Stimulated activated CD8-positive, alpha-beta memory T cell treated with anti-CD3 and anti-CD28 coated beads, Interleukin-15, amount 100 ng/mL, for 48 hours (primary cell): ENCODE measurements around the gene MPP1.
"Not testable (repeated sequence)": the region's sequence is repeated elsewhere in the genome, so short reads cannot be mapped to it uniquely, and the experiment has no call there.

Experiments used
- DNase-seq, 2 donors: peaks; one replicate each; pipeline ENCODE4 v3.0.0-alpha.2; 2020; ENCODE audit warnings: low read depth in 2 of 2

Gene MPP1

GRCh38 chrX:154804957-154805695, at the start of gene MPP1:
MPP1 (minus strand) TSS chrX:154805485; CDS start chrX:154805373, 112 bp downstream.
- peak; percentile 58 to 65 for DNase-seq

DNA sequence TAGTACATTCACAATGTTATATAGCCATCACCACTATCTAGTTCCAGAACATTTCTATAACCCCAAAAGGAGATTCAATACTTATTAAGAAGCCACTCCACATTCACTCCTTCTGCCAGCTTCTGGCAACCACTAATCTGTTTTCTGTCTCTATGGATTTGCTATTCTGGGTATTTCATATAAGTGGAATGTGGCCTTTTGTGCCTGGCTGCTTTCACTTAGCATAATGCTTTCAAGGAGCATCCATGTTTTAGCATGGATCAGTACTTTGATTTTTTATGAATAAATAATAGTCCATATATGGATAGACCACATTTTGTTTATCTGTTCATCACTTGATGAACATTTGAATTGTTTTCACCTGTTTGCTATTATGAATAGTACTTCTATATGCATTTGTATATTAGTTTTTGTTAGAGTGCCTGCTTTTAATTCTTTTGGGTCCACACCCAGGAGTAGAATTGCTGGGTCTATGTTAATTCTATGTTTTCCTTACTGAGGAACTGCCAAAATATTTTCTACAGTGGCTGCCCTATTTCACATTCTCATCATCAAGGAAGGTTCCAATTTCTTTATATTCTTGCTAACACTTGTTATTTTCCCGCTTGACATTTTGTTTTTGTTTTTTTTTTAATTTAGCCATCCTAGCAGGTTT, 45.8 kb upstream of the MPP1 start:
- no peak for DNase-seq

GRCh38 chrX:154840856-154841255, 35.6 kb upstream of the MPP1 start:
- no peak for DNase-seq

DNA sequence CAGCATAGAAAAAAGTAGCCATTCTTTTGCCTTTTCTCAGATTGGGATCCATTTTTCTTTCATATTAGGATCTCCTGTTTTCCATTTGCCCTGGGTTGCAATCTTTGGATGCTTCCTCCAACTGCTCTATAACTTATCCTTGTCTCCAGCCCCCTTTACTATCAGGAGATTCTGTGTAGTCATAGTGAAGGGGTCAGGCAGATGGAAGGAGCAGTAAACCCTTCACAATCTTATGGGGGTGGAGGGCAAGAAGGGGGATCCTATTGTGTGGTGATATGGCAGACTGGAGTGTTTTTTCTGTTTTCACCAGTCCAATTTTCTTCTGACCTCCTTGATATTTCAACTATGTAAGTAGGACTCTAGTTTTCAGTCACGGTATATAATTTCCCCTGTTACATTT, 30.9 kb upstream of the MPP1 start:
- DNase-seq, result no peak

DNA sequence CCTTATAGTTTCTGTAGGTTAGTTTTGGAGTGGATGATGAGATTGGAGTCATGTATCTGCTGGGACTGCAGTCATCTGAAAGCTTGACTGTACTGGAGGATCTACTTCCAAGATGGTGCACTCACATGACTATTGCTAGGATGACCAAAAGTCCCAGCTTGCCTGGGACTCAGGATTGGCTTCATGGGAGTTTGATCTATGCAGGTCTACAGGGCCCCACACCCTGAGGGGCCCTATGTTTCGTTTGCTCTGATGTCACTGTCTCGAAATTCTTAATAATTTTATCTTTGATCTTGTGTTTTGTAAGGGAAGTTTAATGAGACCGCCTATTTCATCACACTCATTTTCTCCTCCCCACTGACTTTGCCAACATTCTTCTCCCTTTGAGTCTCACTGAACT, 29.3 kb upstream of the MPP1 start, which contains the start of gene SMIM9:
SMIM9 (minus strand) TSS at position 101 of the 400 bp plus-strand sequence. CDS start 3,806 bp downstream, outside the sequence.
- DNase-seq, result no peak

DNA sequence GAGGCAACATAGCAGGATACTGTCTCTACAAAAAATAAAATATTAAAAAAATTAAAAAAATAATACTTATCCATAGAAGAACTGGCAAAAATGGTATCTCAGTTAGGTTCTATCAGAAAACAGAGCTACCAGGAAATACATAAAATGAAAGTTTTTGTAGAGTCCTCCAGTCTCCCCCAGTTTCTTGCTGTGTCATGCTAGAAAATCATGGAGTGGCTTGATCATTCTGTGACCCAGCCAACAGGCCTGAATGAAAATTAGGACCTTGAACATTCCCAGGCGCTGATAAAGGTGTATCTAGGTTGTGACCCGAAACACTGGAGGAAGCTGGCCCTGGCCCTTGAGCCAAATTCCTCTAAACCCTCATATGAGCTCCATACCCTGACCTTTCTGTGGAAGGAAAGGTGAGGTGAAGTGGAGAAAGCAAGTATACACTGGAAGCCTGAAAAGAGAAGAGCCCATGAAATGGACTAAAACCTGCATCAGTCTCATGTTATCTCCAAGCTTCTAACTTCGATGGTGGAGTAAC, 28.5 kb upstream of the MPP1 start:
- DNase-seq, result no peak

- DNase-seq, result no peak
These were observed 24.7 kb upstream of the MPP1 start for GRCh38 chrX:154829926-154830442.

- DNase-seq, result no peak
These were observed 23.8 kb upstream of the MPP1 start for GRCh38 chrX:154829134-154829533.

DNA sequence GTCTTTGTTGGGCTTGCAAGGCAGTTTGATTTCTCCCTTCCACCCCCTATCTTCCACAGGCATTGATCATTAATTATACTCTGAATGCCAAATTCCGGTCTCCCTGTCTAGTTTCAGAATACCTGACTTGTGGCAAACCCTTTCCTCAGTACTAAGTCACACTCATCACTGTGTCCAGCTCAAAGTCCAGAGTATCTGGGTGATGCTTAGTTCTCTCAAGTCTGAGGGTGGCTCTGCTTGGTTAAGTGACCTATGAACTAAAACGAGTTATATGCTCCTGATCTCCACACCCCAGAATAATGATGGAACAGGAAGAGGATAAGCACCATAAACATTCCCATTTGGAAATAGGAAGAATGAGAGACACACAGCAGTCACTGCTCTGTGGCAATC, 22.7 kb upstream of the MPP1 start:
- no peak for DNase-seq

DNA sequence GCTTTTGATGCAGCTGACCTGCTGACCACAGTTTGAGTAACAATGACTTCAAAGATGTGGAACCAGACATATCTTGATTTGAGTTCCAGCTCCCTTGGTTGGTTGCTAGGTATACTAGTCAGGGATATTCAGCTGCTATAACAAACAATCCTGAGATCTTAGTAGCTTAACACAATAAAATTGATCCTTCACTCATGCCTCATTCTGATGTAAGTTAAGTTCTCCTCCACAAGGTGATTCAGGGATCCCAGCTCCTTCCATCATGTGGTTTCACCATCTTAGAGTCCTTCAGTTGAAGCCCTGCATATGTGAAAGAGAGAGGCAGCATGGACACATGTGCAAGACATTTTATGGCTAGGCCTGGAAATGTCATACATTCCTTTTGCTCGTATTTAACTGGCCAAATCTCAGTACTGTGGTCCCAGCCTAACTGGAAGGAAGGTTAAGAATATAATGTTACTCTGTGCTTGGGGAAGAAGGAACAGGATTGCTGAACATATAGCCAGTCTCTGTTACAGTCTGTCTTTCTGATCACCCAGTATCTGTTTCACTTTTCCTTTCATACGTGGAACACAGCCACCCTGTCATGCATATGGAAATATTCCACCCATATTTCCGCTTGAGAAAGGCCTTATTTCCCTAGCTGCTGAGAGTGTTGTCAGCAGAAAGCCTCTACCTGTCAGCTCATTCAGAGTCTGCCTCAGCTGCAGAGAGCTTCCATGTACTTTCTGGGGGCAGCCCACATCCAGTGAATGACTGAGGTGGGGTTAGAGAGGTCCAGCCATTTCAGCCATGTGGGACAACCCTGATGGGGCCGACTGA, 22.1 kb upstream of the MPP1 start:
- no peak for DNase-seq

DNA sequence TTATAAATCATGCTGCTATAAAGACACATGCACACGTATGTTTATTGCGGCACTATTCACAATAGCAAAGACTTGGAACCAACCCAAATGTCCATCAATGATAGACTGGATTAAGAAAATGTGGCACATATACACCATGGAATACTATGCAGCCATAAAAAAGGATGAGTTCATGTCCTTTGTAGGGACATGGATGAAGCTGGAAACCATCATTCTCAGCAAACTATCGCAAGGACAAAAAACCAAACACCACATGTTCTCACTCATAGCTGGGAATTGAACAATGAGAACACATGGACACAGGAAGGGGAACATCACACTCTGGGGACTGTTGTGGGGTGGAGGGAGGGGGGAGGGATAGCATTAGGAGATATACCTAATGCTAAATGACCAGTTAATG, 20.3 kb upstream of the MPP1 start:
- not testable (repeated sequence) for DNase-seq

DNA sequence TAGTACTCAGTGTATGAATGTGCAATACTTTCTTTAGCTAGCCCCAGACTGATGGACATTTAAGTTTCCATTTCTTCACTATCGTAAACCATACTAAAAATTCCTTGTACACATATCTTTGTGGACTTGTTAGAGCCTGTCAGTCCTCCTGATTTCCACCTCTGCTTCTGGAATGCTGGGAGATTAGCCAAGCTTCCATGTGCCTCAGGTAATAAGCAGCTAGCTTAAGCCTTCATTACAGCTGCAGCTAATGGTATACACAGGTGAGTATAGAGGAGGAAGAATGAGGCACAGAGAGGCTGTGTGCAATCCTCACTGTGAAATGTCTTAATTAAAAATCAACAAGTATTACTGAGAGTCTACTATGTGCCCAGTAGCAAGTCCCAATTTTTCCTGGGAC, 19.4 kb upstream of the MPP1 start:
- DNase-seq, result no peak

- no peak for DNase-seq
These were observed 16.7 kb upstream of the MPP1 start for GRCh38 chrX:154822029-154822428.

DNA sequence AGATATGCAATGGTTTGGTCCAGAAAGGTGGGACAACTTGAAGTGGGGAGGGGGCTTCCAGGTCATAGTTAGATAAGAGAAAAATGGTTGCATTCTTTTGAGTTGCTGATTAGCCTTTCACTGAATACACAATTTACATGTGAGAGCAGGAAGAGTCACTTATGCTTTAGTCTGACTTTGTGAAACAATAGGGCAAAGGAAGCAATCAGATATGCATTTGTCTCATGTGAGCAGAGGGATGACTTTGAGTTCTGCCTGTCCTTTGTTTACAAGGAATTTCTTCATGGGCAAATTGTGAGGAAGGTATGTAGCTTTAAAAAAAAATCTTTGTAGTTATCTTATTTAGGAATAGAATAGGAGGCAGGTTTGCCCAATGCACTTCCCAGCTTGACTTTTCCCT, 16.2 kb upstream of the MPP1 start:
- no peak for DNase-seq

GRCh38 chrX:154819771-154820341, 14.6 kb upstream of the MPP1 start:
- DNase-seq, result no peak

GRCh38 chrX:154818916-154819770, 13.9 kb upstream of the MPP1 start:
- no peak for DNase-seq

DNA sequence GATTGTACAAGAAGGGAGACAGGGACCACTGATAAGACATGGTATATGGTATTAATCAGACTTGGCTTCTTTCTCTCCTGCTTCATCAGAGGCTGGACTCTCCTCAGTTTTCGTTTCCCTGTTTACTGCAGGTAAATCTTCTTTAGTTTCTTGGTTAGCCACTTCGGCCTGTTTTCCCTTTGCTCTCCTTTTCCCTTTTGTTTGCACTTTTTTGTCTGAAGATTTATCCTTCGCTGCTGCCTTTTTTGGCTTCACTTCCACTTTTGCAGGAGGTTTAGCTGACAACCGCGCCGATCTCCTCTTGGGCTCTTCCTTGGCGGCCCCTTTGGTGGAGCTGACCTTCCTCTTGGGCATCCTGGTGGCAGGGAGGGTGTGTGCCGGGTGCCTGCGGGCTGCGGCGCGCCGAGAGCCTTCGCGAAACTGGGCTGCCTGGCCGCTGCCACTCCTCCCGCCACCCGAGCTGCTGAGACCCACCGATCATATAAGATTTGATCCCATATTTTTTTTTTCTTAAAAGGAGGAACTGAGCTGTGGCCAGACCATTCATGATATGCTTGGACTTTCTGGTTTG, 11.8 kb upstream of the MPP1 start:
- DNase-seq, result not testable (repeated sequence)

DNA sequence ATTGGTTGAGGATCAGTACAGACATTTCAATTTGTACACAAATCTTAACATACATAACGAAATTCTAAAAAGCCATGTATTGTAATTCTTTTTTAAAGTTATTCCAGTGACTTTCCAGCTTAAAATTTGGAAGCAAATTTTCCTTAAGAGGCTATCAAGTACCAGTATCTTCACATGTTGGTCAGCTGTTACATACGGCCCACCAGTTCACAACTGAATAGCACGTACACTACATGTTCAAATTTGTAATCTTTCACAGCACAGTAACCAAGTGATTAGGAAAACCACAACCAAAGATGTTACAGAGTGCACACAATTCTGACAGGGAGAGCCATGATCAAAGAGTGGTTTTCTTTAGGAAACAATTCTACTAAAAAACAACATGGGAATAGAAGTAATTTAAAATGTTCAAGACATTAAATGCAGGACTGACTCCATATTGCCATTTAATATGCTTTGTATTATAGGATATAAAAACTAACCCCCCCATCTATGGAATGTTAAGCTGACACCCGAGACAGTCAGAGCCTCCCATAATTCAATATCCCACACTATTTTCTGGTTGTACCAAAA, 11.1 kb upstream of the MPP1 start:
- DNase-seq, result not testable (repeated sequence)

DNA sequence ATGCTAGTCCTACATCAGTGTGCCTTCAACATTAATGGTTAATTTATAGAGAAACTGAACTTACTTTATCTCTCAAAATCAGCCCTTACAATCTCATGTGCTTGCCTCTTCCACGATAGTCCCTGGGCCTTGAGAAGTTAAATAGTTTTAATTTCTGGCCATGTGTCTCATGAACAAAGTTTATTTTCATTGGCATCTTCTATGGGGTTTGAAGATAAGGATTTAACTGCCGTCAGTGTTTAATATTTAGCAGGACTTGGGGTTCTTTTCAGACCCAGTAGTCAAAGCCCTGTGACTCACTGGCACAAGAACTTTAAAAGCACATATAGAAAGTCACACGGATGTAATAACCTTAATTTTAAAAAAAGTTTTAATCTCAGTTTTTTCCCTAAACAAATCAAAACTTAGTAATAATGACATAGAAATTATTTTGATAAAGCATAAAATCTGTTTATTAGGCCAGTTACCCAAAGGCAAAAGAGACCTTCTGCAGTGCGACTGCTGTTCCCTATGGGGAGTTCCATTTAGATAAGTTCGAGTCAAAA, 10.1 kb upstream of the MPP1 start:
- no peak for DNase-seq

DNA sequence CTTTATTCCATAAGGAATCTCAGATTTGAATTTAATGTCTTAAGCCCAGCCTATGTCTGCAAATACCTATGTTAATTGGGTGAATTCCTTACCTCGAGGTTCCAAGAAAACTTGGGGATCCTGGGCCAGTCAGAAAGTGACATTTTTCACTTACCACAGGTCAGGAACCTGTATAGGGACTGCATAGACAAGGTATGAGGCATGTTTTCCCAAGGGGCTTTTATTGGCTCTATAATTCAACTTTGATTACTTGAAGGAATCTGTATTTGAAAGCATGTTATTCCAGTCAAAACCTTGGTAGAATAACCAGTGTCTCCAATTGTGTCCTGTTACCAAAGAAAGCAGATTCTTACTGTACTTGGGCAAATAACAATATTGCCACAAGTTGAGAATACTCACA, 8.5 kb upstream of the MPP1 start:
- no peak for DNase-seq
